ENCODE measurements around the gene MAP3K6. TPM values are rescaled to one million over a fixed set of nuclear protein-coding genes. Genes with fewer than 3 reads are reported as not detected.

Gene MAP3K6
- total RNA-seq, 1 experiment from 2014 or later, result 25.1 TPM

GRCh38 chr1:27412502-27412901 lies 45.7 kb upstream of the MAP3K6 start:
- Histone ChIP-seq H3K27ac (no peak overlapping the region), H3K4me1 (replicated peaks; ENCODE audit: insufficient read depth) (no peaks in the 10 kb centered on the region), H3K9me2 (ENCODE audit: insufficient read depth) (no peaks in the 10 kb centered on the region), H3K4me3 (no peak overlapping the region), H3K27me3 (ENCODE audit: insufficient read depth, low read depth) (no peaks in the 10 kb centered on the region), H3K79me2 (ENCODE audit: low read depth) (no peaks in the 10 kb centered on the region), H2AFZ (no peak overlapping the region), H3F3A (ENCODE audit: insufficient read depth, low read depth) (peaks cover 4% of the 10 kb centered on the region; the same call in 1 of the 2 replicates), H3K9me3 (ENCODE audit: insufficient read depth, low read depth) (no peaks in the 10 kb centered on the region), H3K4me2 (no peak overlapping the region), H3K36me3 (ENCODE audit: low read depth) (peaks cover 7% of the 10 kb centered on the region), H4K20me1 (ENCODE audit: insufficient read depth) (no peaks in the 10 kb centered on the region; the same call in 1 of the 2 replicates)
- ChIA-PET CTCF (interaction anchor here (0.7 kb wide), 1 partner anchor 17 kb away, joined by 3 read pairs; no protein-coding TSS in a partner anchor), POLR2A (ENCODE audit: unreplicated experiment) (no interaction called here)
- TF ChIP-seq CTCF (conservative IDR thresholded peaks at IDR 0.05), result no peak
- TF ChIP-seq EZH2 (IDR thresholded peaks at IDR 0.05; ENCODE audit: low read depth), result no peak
- intact Hi-C loops (cut with micrococcal nuclease; ENCODE audit: unreplicated experiment), result no loop called here
- no peak for DNase-seq
- BruUV-seq (replicated peaks), result no TSS peak

- no peaks in the 10 kb centered on the region for H3K9me2 ChIP-seq (ENCODE audit: insufficient read depth)
- ChIA-PET CTCF (no interaction called here), POLR2A (ENCODE audit: unreplicated experiment) (no interaction called here)
- no peak overlapping the region for H2AFZ ChIP-seq
- no peaks in the 10 kb centered on the region for H3F3A ChIP-seq (ENCODE audit: insufficient read depth, low read depth)
- no peaks in the 10 kb centered on the region for H3K79me2 ChIP-seq (ENCODE audit: low read depth)
- no peak overlapping the region for H3K4me2 ChIP-seq
- H3K4me1 ChIP-seq (replicated peaks; ENCODE audit: insufficient read depth), result no peaks in the 10 kb centered on the region
- H3K27me3 ChIP-seq (ENCODE audit: insufficient read depth, low read depth), result no peaks in the 10 kb centered on the region
- no peak for DNase-seq
- peaks cover 7% of the 10 kb centered on the region for H3K36me3 ChIP-seq (ENCODE audit: low read depth)
- no peaks in the 10 kb centered on the region for H4K20me1 ChIP-seq (ENCODE audit: insufficient read depth)
- H3K27ac ChIP-seq, result no peak overlapping the region
- no peaks in the 10 kb centered on the region for H3K9me3 ChIP-seq (ENCODE audit: insufficient read depth, low read depth)
- H3K4me3 ChIP-seq, result no peak overlapping the region
- BruUV-seq (replicated peaks), result no TSS peak
- intact Hi-C loops (cut with micrococcal nuclease; ENCODE audit: unreplicated experiment), result no loop called here
- TF ChIP-seq CTCF (conservative IDR thresholded peaks at IDR 0.05) (no peak), EZH2 (IDR thresholded peaks at IDR 0.05; ENCODE audit: low read depth) (no peak)
Observed at GRCh38 chr1:27410709-27411108, 43.9 kb upstream of the MAP3K6 start.

- Histone ChIP-seq H3K4me3 (no peak overlapping the region), H3K79me2 (ENCODE audit: low read depth) (no peaks in the 10 kb centered on the region), H3K36me3 (ENCODE audit: low read depth) (peaks cover 7% of the 10 kb centered on the region), H3K4me2 (no peak overlapping the region), H3K9me3 (ENCODE audit: insufficient read depth, low read depth) (no peaks in the 10 kb centered on the region), H2AFZ (no peak overlapping the region), H3K27ac (no peak overlapping the region), H3K27me3 (ENCODE audit: insufficient read depth, low read depth) (no peaks in the 10 kb centered on the region), H3K9me2 (ENCODE audit: insufficient read depth) (no peaks in the 10 kb centered on the region), H3K4me1 (replicated peaks; ENCODE audit: insufficient read depth) (no peaks in the 10 kb centered on the region), H3F3A (ENCODE audit: insufficient read depth, low read depth) (no peaks in the 10 kb centered on the region), H4K20me1 (ENCODE audit: insufficient read depth) (no peaks in the 10 kb centered on the region)
- CTCF ChIA-PET, result no interaction called here
- DNase-seq, result no peak
- BruUV-seq (replicated peaks), result no TSS peak
- intact Hi-C loops (cut with micrococcal nuclease; ENCODE audit: unreplicated experiment), result no loop called here
- POLR2A ChIA-PET (ENCODE audit: unreplicated experiment), result no interaction called here
- TF ChIP-seq EZH2 (IDR thresholded peaks at IDR 0.05; ENCODE audit: low read depth) (no peak), CTCF (conservative IDR thresholded peaks at IDR 0.05) (no peak)
Observed at GRCh38 chr1:27409669-27410068, 42.9 kb upstream of the MAP3K6 start.

Measured in PC-9 (cell line).